Spleen (tissue), 11 donors: Measurements from ENCODE around the gene RHO. TPM values are rescaled to one million over a fixed set of nuclear protein-coding genes. Genes with fewer than 3 reads are reported as not detected.
A peak's percentile ranks its signal among the peaks of the same experiment; 100 is the strongest.

Experiments
- DNase-seq: peaks from one replicate; pipeline ENCODE4 v3.0.0-alpha.2; 2020
- H3K27ac ChIP-seq, 8 donors: fragments of 200-600 bp; sonication (generic) in 7 of 8; 1 replicate in 4 of 8; 2 replicates in 4 of 8; pipeline versions ENCODE4 v1.5.0 to v1.8.0; 2016 to 2021; ENCODE audit warnings: inconsistent platforms in 4 of 8, mild to moderate bottlenecking in 4 of 8, moderate library complexity in 1 of 8
- H3K27me3 ChIP-seq, 7 donors: fragments of 200-600 bp; sonication (generic) in 6 of 7; replicated peaks in 1 of 7; 1 replicate in 4 of 7; 2 replicates in 3 of 7; pipeline versions ENCODE4 v1.5.0 to v1.8.0; 2016 to 2021; ENCODE audit warnings: inconsistent platforms in 3 of 7, mild to moderate bottlenecking in 1 of 7
- H3K36me3 ChIP-seq, 6 donors: fragments of 200-600 bp; sonication (generic) in 5 of 6; 1 replicate in 4 of 6; 2 replicates in 2 of 6; pipeline versions ENCODE4 v1.5.0 to v1.8.0; 2016 to 2021; ENCODE audit warnings: inconsistent platforms in 2 of 6
- H3K4me1 ChIP-seq, 6 donors: fragments of 200-600 bp; sonication (generic) in 5 of 6; 1 replicate in 3 of 6; 2 replicates in 3 of 6; pipeline versions ENCODE4 v1.5.0 to v1.8.0; 2016 to 2021; ENCODE audit warnings: inconsistent platforms in 3 of 6
- H3K4me3 ChIP-seq, 8 donors: fragments of 200-600 bp; sonication (generic) in 7 of 8; 1 replicate in 4 of 8; 2 replicates in 4 of 8; pipeline versions ENCODE4 v1.5.0 to v1.8.0; 2016 to 2021; ENCODE audit warnings: inconsistent platforms in 4 of 8, mild to moderate bottlenecking in 4 of 8, moderate library complexity in 2 of 8
- H3K9me3 ChIP-seq, 8 donors: fragments of 200-600 bp; sonication (generic) in 7 of 8; 1 replicate in 4 of 8; 2 replicates in 4 of 8; pipeline versions ENCODE4 v1.5.0 to v1.8.0; 2016 to 2021; ENCODE audit warnings: inconsistent platforms in 4 of 8
- CTCF ChIP-seq, 11 experiments: fragments of 200-600 bp in 7 of 11; fragments of 450-650 bp in 4 of 11; sonication (generic) in 4 of 11; IDR thresholded peaks in 8 of 11; conservative IDR thresholded peaks in 3 of 11; 1 replicate in 7 of 11; 2 replicates in 4 of 11; pipeline versions ENCODE4 v1.4.0 to v1.8.0; 2016 to 2021; ENCODE audit warnings: antibody characterized with exemption in 11 of 11, inconsistent platforms in 4 of 11, mild to moderate bottlenecking in 1 of 11
- POLR2A ChIP-seq, 3 donors: fragments of 450-650 bp; IDR thresholded peaks; one replicate each; pipeline ENCODE4 v1.5.1; 2017; ENCODE audit warnings: antibody characterized with exemption in 3 of 3, mild to moderate bottlenecking in 1 of 3
- POLR2AphosphoS5 ChIP-seq, 3 donors: sonication (generic); formaldehyde crosslinking; IDR thresholded peaks; one replicate each; pipeline ENCODE4 v1.5.1; 2017; ENCODE audit warnings: antibody characterized with exemption in 3 of 3
- WGBS, 5 donors: extraction: QIAGEN DNeasy Blood & Tissue Kit in 3 of 5; methylation state at CpG; one replicate each; pipeline versions ENCODE4 v1.1.5 to v1.1.7; 2013 to 2018; 5-methylcytosine and 5-hydroxymethylcytosine counted together
- intact Hi-C: fragments of 100-400 bp; cut with DNase I; formaldehyde crosslinking; loops from one replicate; pipeline ENCODE4 v1.15.0; 2023; ENCODE audit warnings: low total_unique reads
- polyA plus RNA-seq, 3 donors: library from polyadenylated mRNA; stranded (reverse); fragments of 200-250 nt; gene quantifications; one replicate each; pipeline ENCODE4 v1.2.1, GENCODE V29; 2013
- total RNA-seq, 7 donors: library from RNA; depleted of rRNA in 3 of 7; stranded (reverse); fragments of >200 nt in 3 of 7; fragmentation: NEBNext Ultra II Directional in 4 of 7; extraction: Animal tissue kit (Norgen Biotek cat#: 25700) in 4 of 7; gene quantifications; one replicate each; pipeline versions ENCODE4 v1.1.0 to v1.2.1, GENCODE V29; 2016 to 2021
- donor health status: healthy with polysubstance abuse.
- donor health status: DM: no; HTN: no; CAD: no; lungs with moderate emphysema.
- donor health status: DM: no; HTN: no; CAD: no.
- donor health status: Bipolar disorder and iron deficiency.
- donor health status: healthy.
- donor health status: DM: no; HTN: no; CAD: no.
- donor health status: DM: yes; HTN: yes; CAD: no.

Gene RHO
- total and polyA plus RNA-seq, 10 donors: not detected

GRCh38 chr3:129557548-129557894, 29.1 kb downstream of the RHO start:
- TF ChIP-seq POLR2A (IDR thresholded peaks at IDR 0.05): no peak
- TF ChIP-seq POLR2AphosphoS5 (IDR thresholded peaks at IDR 0.05): peak in 1 of 3 donors; percentile 16
- no peaks in the 10 kb centered on the region for H3K27me3 ChIP-seq
- peak overlapping the region in 4 of 8 donors; percentile 70 to 79 (median 75) for H3K27ac ChIP-seq
- H3K4me3 ChIP-seq: no peak overlapping the region
- peaks cover 15 to 100% (median 63%) of the 10 kb centered on the region in 6 donors for H3K4me1 ChIP-seq
- no peak for DNase-seq
- WGBS, 5 donors: 75 to 89% (median 87%) methylated on average over 11 of the region's 11 CpGs
- peaks cover 0 to 77% (median 27%) of the 10 kb centered on the region in 6 donors for H3K36me3 ChIP-seq
- intact Hi-C loops: no loop called here
- H3K9me3 ChIP-seq: no peaks in the 10 kb centered on the region

- Histone ChIP-seq H3K27me3 (no peaks in the 10 kb centered on the region), H3K4me3 (no peak overlapping the region), H3K9me3 (no peaks in the 10 kb centered on the region), H3K4me1 (peaks cover 15 to 99% (median 63%) of the 10 kb centered on the region in 6 donors), H3K27ac (peak overlapping the region; percentile 22 to 79 (median 70)), H3K36me3 (peaks cover 0 to 84% (median 33%) of the 10 kb centered on the region in 6 donors)
- WGBS, 5 donors: 64 to 75% (median 72%) methylated on average over 14 to 15 of the region's 15 CpGs
- TF ChIP-seq POLR2AphosphoS5 (IDR thresholded peaks at IDR 0.05): peak in 1 of 3 donors; percentile 36
- no peak for TF ChIP-seq CTCF (IDR thresholded peaks at IDR 0.05 in 8 of 11, conservative IDR thresholded peaks at IDR 0.05 in 3 of 11)
- no peak for DNase-seq
- intact Hi-C loops: no loop called here
Observed at GRCh38 chr3:129558081-129558771, 29.8 kb downstream of the RHO start.

- Histone ChIP-seq H3K4me1 (peaks cover 15 to 99% (median 64%) of the 10 kb centered on the region in 6 donors), H3K27me3 (no peaks in the 10 kb centered on the region), H3K36me3 (peaks cover 0 to 92% (median 34%) of the 10 kb centered on the region in 6 donors), H3K4me3 (no peak overlapping the region), H3K27ac (peak overlapping the region; percentile 22 to 79 (median 70)), H3K9me3 (no peaks in the 10 kb centered on the region)
- no peak for TF ChIP-seq POLR2A (IDR thresholded peaks at IDR 0.05)
- no peak for TF ChIP-seq CTCF (IDR thresholded peaks at IDR 0.05 in 8 of 11, conservative IDR thresholded peaks at IDR 0.05 in 3 of 11)
- peak in 2 of 3 donors; percentile 38 to 67 for TF ChIP-seq POLR2AphosphoS5 (IDR thresholded peaks at IDR 0.05)
- 58 to 66% (median 61%) methylated on average over 7 to 11 of the region's 11 CpGs for WGBS, 5 donors
- intact Hi-C loops: no loop called here
- DNase-seq: peak; percentile 78
Observed at GRCh38 chr3:129558772-129559564, 30.5 kb downstream of the RHO start.

GRCh38 chr3:129559565-129560079, 31.2 kb downstream of the RHO start:
- Histone ChIP-seq H3K27me3 (no peaks in the 10 kb centered on the region), H3K36me3 (peaks cover 0 to 98% (median 37%) of the 10 kb centered on the region in 6 donors), H3K4me1 (peaks cover 15 to 99% (median 62%) of the 10 kb centered on the region in 6 donors), H3K9me3 (no peaks in the 10 kb centered on the region), H3K27ac (peak overlapping the region in 7 of 8 donors; percentile 22 to 79 (median 70)), H3K4me3 (no peak overlapping the region)
- peak in 1 of 3 donors; percentile 45 for TF ChIP-seq POLR2AphosphoS5 (IDR thresholded peaks at IDR 0.05)
- no peak for TF ChIP-seq POLR2A (IDR thresholded peaks at IDR 0.05)
- TF ChIP-seq CTCF (IDR thresholded peaks at IDR 0.05 in 8 of 11, conservative IDR thresholded peaks at IDR 0.05 in 3 of 11): no peak
- intact Hi-C loops: no loop called here
- no peak for DNase-seq
- 74 to 92% (median 82%) methylated on average over 4 to 20 of the region's 20 CpGs for WGBS, 5 donors
